ENCODE results near the gene DMPK. TPM values are rescaled to one million over a fixed set of nuclear protein-coding genes. Genes with fewer than 3 reads are reported as not detected.

DMPK gene
- total RNA-seq, 1 donor from 2014 or later: 29.0 TPM

GRCh38 chr19:45798995-45799517 lies 16.8 kb upstream of the DMPK start:
- Histone ChIP-seq H3K36me3 (no peaks in the 10 kb centered on the region), H3K4me3 (no peak overlapping the region), H3K27me3 (no peaks in the 10 kb centered on the region), H3K4me1 (peaks cover 19% of the 10 kb centered on the region), H3K9me3 (no peaks in the 10 kb centered on the region), H3K27ac (peak overlapping the region; percentile 53)
- TF ChIP-seq POLR2AphosphoS5 (IDR thresholded peaks at IDR 0.05; ENCODE audit: insufficient read depth in 1 of 2, low read depth in 1 of 2) (peak; percentile 58 to 75), POLR2A (IDR thresholded peaks at IDR 0.05) (no peak), CTCF (IDR thresholded peaks at IDR 0.05) (peak; percentile 82 to 98 (median 92))
- intact Hi-C loops (cut with DNase I): no loop called here
- DNase-seq (ENCODE audit: extremely low spot score in 2 of 2): no peak

- H3K4me1 ChIP-seq: peaks cover 35% of the 10 kb centered on the region
- H3K27me3 ChIP-seq: no peaks in the 10 kb centered on the region
- H3K27ac ChIP-seq: no peak overlapping the region
- peaks cover 0 to 14% of the 10 kb centered on the region in 2 donors for H3K36me3 ChIP-seq
- intact Hi-C loops (cut with DNase I): no loop called here
- TF ChIP-seq POLR2A (IDR thresholded peaks at IDR 0.05) (no peak), POLR2AphosphoS5 (IDR thresholded peaks at IDR 0.05; ENCODE audit: insufficient read depth in 1 of 2, low read depth in 1 of 2) (no peak), CTCF (IDR thresholded peaks at IDR 0.05) (no peak)
- DNase-seq (ENCODE audit: extremely low spot score in 2 of 2): no peak
- no peaks in the 10 kb centered on the region for H3K9me3 ChIP-seq
- H3K4me3 ChIP-seq: no peak overlapping the region
Measured at GRCh38 chr19:45794627-45795026, 12.3 kb upstream of the DMPK start.

- DNase-seq (ENCODE audit: extremely low spot score in 2 of 2): no peak
- no peak overlapping the region for H3K27ac ChIP-seq
- no peaks in the 10 kb centered on the region for H3K9me3 ChIP-seq
- intact Hi-C loops (cut with DNase I): no loop called here
- H3K4me1 ChIP-seq: peaks cover 27% of the 10 kb centered on the region
- H3K36me3 ChIP-seq: peaks cover 0 to 21% of the 10 kb centered on the region in 2 donors
- H3K27me3 ChIP-seq: no peaks in the 10 kb centered on the region
- TF ChIP-seq POLR2AphosphoS5 (IDR thresholded peaks at IDR 0.05; ENCODE audit: insufficient read depth in 1 of 2, low read depth in 1 of 2): no peak
- TF ChIP-seq POLR2A (IDR thresholded peaks at IDR 0.05): no peak
- no peak for TF ChIP-seq CTCF (IDR thresholded peaks at IDR 0.05)
- H3K4me3 ChIP-seq: no peak overlapping the region
Measured at GRCh38 chr19:45793876-45794275, 11.6 kb upstream of the DMPK start.

GRCh38 chr19:45793178-45793564 lies 10.9 kb upstream of the DMPK start:
- Histone ChIP-seq H3K27me3 (no peaks in the 10 kb centered on the region), H3K4me3 (peak overlapping the region in 1 of 2 donors; percentile 65), H3K4me1 (peaks cover 23% of the 10 kb centered on the region), H3K36me3 (peaks cover 0 to 26% of the 10 kb centered on the region in 2 donors), H3K27ac (no peak overlapping the region), H3K9me3 (no peaks in the 10 kb centered on the region)
- TF ChIP-seq POLR2AphosphoS5 (IDR thresholded peaks at IDR 0.05; ENCODE audit: insufficient read depth in 1 of 2, low read depth in 1 of 2) (no peak), POLR2A (IDR thresholded peaks at IDR 0.05) (no peak)
- no peak for DNase-seq (ENCODE audit: extremely low spot score in 2 of 2)
- intact Hi-C loops (cut with DNase I): no loop called here

DNA sequence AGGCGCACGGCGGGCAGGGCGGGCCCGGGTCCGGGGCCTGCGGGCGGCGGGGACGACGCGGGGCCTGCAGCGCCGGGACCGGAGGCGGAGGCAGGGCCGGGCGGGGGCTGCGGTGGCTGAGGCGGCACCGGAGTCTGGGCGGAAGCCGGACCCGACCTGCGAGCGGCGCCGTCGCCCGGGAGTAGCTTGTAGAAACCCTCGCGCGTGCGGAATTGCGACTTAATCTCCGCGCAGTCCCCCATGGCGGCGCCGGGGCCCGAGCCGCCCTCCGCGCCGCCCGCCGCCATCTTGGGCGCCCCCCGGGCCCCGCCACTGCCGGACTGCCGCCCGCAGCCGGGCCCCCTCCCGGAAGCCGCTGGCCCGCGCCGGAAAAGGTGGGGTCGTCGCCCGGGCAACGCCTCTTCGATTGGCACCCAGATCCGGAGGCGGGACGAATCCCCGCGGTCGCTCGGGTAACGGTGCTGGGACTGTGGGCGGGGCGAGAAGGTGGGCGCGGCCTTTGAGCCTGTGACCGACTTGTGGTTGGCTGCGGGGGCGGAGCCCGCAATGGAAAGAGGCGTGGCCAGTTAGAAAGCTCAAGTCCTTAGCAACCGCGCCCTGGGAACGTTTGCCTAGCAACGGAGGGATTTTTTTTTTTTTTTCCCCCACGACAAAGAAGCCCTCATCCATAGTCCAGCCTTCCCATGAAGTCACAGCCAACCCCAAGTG lies 10.3 kb upstream of the DMPK start, which contains the start of gene DMWD:
Gene DMWD, minus strand, starts transcription at position 376 of the 708 bp plus-strand sequence. Its CDS starts 89 bp downstream, at position 287.
- TF ChIP-seq POLR2A (IDR thresholded peaks at IDR 0.05) (peak in 1 of 2 donors; percentile 69), CTCF (IDR thresholded peaks at IDR 0.05) (no peak), POLR2AphosphoS5 (IDR thresholded peaks at IDR 0.05; ENCODE audit: insufficient read depth in 1 of 2, low read depth in 1 of 2) (peak; percentile 62 to 69)
- DNase-seq (ENCODE audit: extremely low spot score in 2 of 2): peak in 1 of 2 donors; percentile 98
- Histone ChIP-seq H3K27me3 (no peaks in the 10 kb centered on the region), H3K4me3 (peak within 1 kb of the TSS; percentile 65 to 82), H3K9me3 (no peaks in the 10 kb centered on the region), H3K36me3 (peaks cover 0 to 32% of the 10 kb centered on the region in 2 donors), H3K4me1 (peaks cover 23% of the 10 kb centered on the region), H3K27ac (peak within 1 kb of the TSS; percentile 62)
- intact Hi-C loops (cut with DNase I): no loop called here
